Natural killer cell (primary cell): ENCODE data around the gene BSDC1. TPM values are rescaled to one million over a fixed set of nuclear protein-coding genes. Genes with fewer than 3 reads are reported as not detected.

Source experiments
- ATAC-seq, 3 donors: fragments of 150-1000 bp in 2 of 3; fragments of 200-7000 bp in 1 of 3; cut with Tn5 transposase; 1 replicate in 1 of 3; 2 replicates in 2 of 3; pipeline ENCODE4 v1.10.0; 2021; ENCODE audit warnings: mild to moderate bottlenecking in 2 of 3, moderate library complexity in 2 of 3
- DNase-seq, 2 donors: peaks; one replicate each; pipeline versions ENCODE4 v3.0.0 to v3.0.0-alpha.2; 2013 to 2021; ENCODE audit warnings: mixed read lengths in 1 of 2
- H3K27ac ChIP-seq: one replicate; pipeline ENCODE4 v1.5.1; 2013; ENCODE audit warnings: mild to moderate bottlenecking, low read length
- H3K27me3 ChIP-seq: one replicate; pipeline ENCODE4 v1.6.1; 2013; ENCODE audit warnings: low read length; ENCODE audit not compliant: control insufficient read depth, insufficient read depth
- H3K36me3 ChIP-seq: one replicate; pipeline ENCODE4 v1.6.1; 2013; ENCODE audit warnings: low read length; ENCODE audit not compliant: control insufficient read depth, insufficient read depth
- H3K4me1 ChIP-seq: one replicate; pipeline ENCODE4 v1.6.1; 2013; ENCODE audit warnings: low read length; ENCODE audit not compliant: control insufficient read depth, insufficient read depth
- H3K4me3 ChIP-seq: one replicate; pipeline ENCODE4 v1.5.1; 2013; ENCODE audit warnings: low read length
- H3K9me3 ChIP-seq: one replicate; pipeline ENCODE4 v1.6.1; 2013; ENCODE audit warnings: low read length; ENCODE audit not compliant: control insufficient read depth, insufficient read depth
- H3K27ac Mint-ChIP-seq, 2 donors: one replicate each; pipeline ENCODE4 v1.8.0; 2022; ENCODE audit warnings: mild to moderate bottlenecking in 2 of 2, mixed read lengths in 2 of 2, moderate library complexity in 1 of 2
- H3K27me3 Mint-ChIP-seq, 2 donors: one replicate each; pipeline ENCODE4 v1.8.0; 2022; ENCODE audit warnings: low read depth in 2 of 2, mixed read lengths in 2 of 2
- H3K36me3 Mint-ChIP-seq: one replicate; pipeline ENCODE4 v1.8.0; 2022; ENCODE audit warnings: mixed read lengths
- H3K4me1 Mint-ChIP-seq, 2 donors: one replicate each; pipeline ENCODE4 v1.8.0; 2022; ENCODE audit warnings: mixed read lengths in 2 of 2
- H3K4me3 Mint-ChIP-seq: one replicate; pipeline ENCODE4 v1.8.0; 2022; ENCODE audit warnings: mild to moderate bottlenecking, moderate library complexity, mixed read lengths
- H3K9me3 Mint-ChIP-seq, 2 donors: one replicate each; pipeline ENCODE4 v1.8.0; 2022; ENCODE audit warnings: mixed read lengths in 2 of 2
- WGBS: methylation state at CpG from one replicate; pipeline ENCODE4 v1.1.7; 2013; ENCODE audit warnings: missing lambda C conversion rate; ENCODE audit not compliant: insufficient coverage; 5-methylcytosine and 5-hydroxymethylcytosine counted together
- intact Hi-C: fragments of 100-400 bp; cut with micrococcal nuclease; formaldehyde crosslinking; loops from one replicate; pipeline ENCODE4 v1.14.2; 2022
- total RNA-seq, 4 donors: library from RNA; stranded (reverse); fragments of 120-200 nt in 1 of 4; gene quantifications; one replicate each; pipeline versions ENCODE4 v1.2.3 to v1.2.4, GENCODE V29; 2013 to 2022
- TF ChIP-seq, protein P1 (sequence below): fragments of 200-600 bp; IDR thresholded peaks from one replicate; pipeline ENCODE4 v1.8.0; 2022; ENCODE audit warnings: antibody characterized with exemption

BSDC1 gene
- total RNA-seq, 3 donors from 2014 or later (not counting 1 experiment from before 2014, with no cell fraction given), result 150 to 203 (median 174) TPM

DNA sequence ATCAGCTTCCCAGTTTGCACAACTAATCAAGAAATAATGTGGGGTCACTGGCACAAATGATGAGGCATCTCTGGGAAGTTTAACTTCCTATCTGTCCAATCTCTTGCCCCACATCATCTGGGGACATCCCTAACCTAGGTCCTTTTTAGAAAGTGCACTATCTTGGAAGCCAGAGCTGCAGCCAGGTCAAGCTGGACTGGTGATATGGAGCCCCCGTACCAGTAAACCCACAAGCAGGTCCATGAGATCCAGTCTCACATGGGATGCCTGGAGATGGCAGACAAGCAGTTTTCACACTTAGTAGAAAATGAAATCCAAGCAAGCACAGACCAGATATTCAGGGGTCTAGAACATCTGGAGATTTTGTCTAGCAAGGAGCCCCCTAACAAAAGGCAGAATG lies 27.5 kb upstream of the BSDC1 start:
- Mint-ChIP-seq H3K4me1 (no peaks in the 10 kb centered on the region), H3K36me3 (peaks cover 13% of the 10 kb centered on the region), H3K27me3 (peaks cover 25 to 42% of the 10 kb centered on the region in 2 donors), H3K9me3 (no peaks in the 10 kb centered on the region), H3K27ac (no peak overlapping the region), H3K4me3 (no peak overlapping the region)
- TF ChIP-seq, protein P1, sequence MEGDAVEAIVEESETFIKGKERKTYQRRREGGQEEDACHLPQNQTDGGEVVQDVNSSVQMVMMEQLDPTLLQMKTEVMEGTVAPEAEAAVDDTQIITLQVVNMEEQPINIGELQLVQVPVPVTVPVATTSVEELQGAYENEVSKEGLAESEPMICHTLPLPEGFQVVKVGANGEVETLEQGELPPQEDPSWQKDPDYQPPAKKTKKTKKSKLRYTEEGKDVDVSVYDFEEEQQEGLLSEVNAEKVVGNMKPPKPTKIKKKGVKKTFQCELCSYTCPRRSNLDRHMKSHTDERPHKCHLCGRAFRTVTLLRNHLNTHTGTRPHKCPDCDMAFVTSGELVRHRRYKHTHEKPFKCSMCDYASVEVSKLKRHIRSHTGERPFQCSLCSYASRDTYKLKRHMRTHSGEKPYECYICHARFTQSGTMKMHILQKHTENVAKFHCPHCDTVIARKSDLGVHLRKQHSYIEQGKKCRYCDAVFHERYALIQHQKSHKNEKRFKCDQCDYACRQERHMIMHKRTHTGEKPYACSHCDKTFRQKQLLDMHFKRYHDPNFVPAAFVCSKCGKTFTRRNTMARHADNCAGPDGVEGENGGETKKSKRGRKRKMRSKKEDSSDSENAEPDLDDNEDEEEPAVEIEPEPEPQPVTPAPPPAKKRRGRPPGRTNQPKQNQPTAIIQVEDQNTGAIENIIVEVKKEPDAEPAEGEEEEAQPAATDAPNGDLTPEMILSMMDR, result no peak
- DNase-seq (no peak), ATAC-seq (no peak)
- no peaks in the 10 kb centered on the region for H3K4me1 ChIP-seq
- H3K4me3 ChIP-seq, result no peak overlapping the region
- peaks cover 2% of the 10 kb centered on the region for H3K9me3 ChIP-seq
- peaks cover 5% of the 10 kb centered on the region for H3K27me3 ChIP-seq
- H3K27ac ChIP-seq, result no peak overlapping the region
- no peaks in the 10 kb centered on the region for H3K36me3 ChIP-seq
- WGBS, result 89% methylated on average over 1 of the region's 1 CpG
- intact Hi-C loops, result no loop called here

DNA sequence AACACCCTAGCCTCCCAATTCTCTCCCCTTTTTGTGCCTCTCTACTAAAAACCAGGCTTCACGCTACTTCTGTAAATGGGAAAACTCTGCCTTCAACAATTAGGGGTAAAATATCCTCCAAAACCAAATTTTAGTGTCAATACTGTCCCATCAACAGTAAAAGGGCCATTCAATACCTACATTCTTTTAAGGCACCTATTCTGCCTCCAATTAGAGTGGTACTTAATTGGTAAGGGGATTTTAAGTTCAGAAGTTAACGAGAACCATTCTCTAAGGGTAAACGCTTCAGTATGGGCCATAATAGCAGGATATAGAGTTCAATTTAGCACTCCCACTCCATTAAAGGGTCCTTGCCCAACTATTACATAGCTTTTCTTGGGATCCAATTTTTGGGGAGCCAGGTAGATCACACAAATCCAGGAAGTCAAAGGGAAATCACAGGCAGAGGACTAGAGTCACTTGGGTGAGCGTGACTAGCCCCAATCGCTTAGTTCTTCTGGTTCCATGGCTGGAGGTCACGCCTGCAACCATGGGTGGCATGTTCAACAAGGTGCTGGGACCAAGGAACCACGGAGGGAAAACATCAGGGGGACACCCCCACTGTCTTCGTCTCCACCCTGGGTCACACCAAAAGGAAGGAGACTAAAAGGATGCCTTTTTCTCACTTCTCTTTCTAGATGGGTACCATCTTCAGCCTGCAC lies 20.1 kb upstream of the BSDC1 start:
- intact Hi-C loops, result loop anchor here (1.0 to 10.0 kb wide), 5 partner anchors 14 to 750 kb away; partner anchors contain the start of gene CCDC28B
- DNase-seq (no peak), ATAC-seq (peak in 1 of 3 donors; percentile 13)
- H3K9me3 Mint-ChIP-seq, result no peaks in the 10 kb centered on the region
- WGBS, result 79% methylated on average over 7 of the region's 8 CpGs
- H3K4me3 Mint-ChIP-seq, result no peak overlapping the region
- H3K27ac ChIP-seq, result no peak overlapping the region
- H3K27me3 ChIP-seq, result no peaks in the 10 kb centered on the region
- TF ChIP-seq, protein P1, result peak; percentile 63
- peaks cover 13% of the 10 kb centered on the region for H3K36me3 Mint-ChIP-seq
- no peaks in the 10 kb centered on the region for H3K36me3 ChIP-seq
- peaks cover 2% of the 10 kb centered on the region for H3K9me3 ChIP-seq
- H3K4me3 ChIP-seq, result no peak overlapping the region
- peaks cover 0 to 4% of the 10 kb centered on the region in 2 donors for H3K4me1 Mint-ChIP-seq
- peaks cover 8 to 23% of the 10 kb centered on the region in 2 donors for H3K27me3 Mint-ChIP-seq
- H3K27ac Mint-ChIP-seq, result no peak overlapping the region
- no peaks in the 10 kb centered on the region for H3K4me1 ChIP-seq

DNA sequence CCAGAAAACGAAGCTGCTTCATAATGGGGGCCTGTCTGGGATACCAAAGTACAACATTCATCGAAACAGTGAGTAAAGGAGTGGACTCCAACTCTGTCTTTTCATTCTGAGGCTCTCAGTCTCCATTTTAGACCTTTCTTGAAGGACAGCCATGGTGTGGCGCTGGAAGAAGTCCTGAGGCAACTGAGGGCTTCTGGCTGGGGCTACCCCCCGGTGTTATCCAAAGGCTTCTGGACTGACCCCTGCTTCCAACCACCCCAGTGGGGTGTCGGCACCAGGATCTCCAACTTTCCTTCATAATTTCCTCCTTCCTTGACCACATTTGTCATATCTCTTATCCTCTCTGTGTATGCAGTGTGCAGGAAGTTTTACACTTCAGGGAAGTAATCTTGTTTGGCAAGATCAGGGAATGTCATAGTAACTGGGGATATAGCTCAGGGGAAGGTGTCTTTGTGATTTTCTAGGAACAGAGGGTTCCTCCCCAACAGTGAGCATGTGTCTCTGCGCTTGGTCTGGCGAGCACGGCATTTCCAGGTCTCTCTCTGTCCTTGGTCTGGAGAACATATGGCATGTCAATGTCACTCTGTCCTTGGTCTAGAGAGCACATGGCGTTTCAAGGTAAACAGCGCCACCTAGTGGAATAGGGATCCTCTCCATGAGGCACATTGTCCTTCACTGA lies 19.4 kb upstream of the BSDC1 start:
- no peaks in the 10 kb centered on the region for H3K9me3 Mint-ChIP-seq
- peak; percentile 81 to 85 (median 85) for ATAC-seq

More for the DNA sequence above, 19.4 kb upstream of the BSDC1 start:
- Histone ChIP-seq H3K4me3 (no peak overlapping the region), H3K4me1 (no peaks in the 10 kb centered on the region), H3K9me3 (peaks cover 2% of the 10 kb centered on the region), H3K27me3 (no peaks in the 10 kb centered on the region), H3K36me3 (no peaks in the 10 kb centered on the region), H3K27ac (no peak overlapping the region)
- peak; percentile 48 to 92 for DNase-seq
- intact Hi-C loops, result loop anchor here (1.0 to 10.0 kb wide), 5 partner anchors 13 to 749 kb away; partner anchors contain the start of gene CCDC28B
- peaks cover 0 to 4% of the 10 kb centered on the region in 2 donors for H3K4me1 Mint-ChIP-seq
- no peak overlapping the region for H3K27ac Mint-ChIP-seq
- TF ChIP-seq, protein P1, result peak; percentile 90
- H3K4me3 Mint-ChIP-seq, result no peak overlapping the region
- peaks cover 13% of the 10 kb centered on the region for H3K36me3 Mint-ChIP-seq
- 60% methylated on average over 10 of the region's 10 CpGs for WGBS
- H3K27me3 Mint-ChIP-seq, result peaks cover 8 to 23% of the 10 kb centered on the region in 2 donors
